Fibroblast of the aortic adventitia (primary cell): Measurements from ENCODE around the gene ZSCAN4. TPM values are rescaled to one million over a fixed set of nuclear protein-coding genes. Genes with fewer than 3 reads are reported as not detected.

Source experiments
- DNase-seq: peaks from one replicate; pipeline ENCODE4 v3.0.0-alpha.2; 2010; ENCODE audit warnings: low read depth
- H3K4me3 ChIP-seq: 2 replicates; pipeline ENCODE4 v1.5.1; 2011; ENCODE audit warnings: low read depth, mild to moderate bottlenecking, control low read depth, low read length, moderate library complexity
- CTCF ChIP-seq: IDR thresholded peaks from 2 replicates; pipeline ENCODE4 v1.5.1; 2011; ENCODE audit warnings: mild to moderate bottlenecking, low read length, control low read depth, inconsistent platforms; ENCODE audit not compliant: insufficient read depth
- total RNA-seq: library from RNA; depleted of rRNA; stranded (reverse); fragments of >200 nt; gene quantifications from 2 replicates; pipeline ENCODE4 v1.2.3, GENCODE V29; 2012; ENCODE audit warnings: low replicate concordance

ZSCAN4 gene
- total RNA-seq, 1 donor = not detected

GRCh38 chr19:57672466-57672865 lies 3.7 kb downstream of the ZSCAN4 start:
- no peak overlapping the region for H3K4me3 ChIP-seq
- no peak for DNase-seq
- TF ChIP-seq CTCF = no peak

- H3K4me3 ChIP-seq = no peak overlapping the region
- peak; percentile 7 for DNase-seq
- no peak for TF ChIP-seq CTCF
Observed at GRCh38 chr19:57675881-57676280, 7.1 kb downstream of the ZSCAN4 start.

DNA sequence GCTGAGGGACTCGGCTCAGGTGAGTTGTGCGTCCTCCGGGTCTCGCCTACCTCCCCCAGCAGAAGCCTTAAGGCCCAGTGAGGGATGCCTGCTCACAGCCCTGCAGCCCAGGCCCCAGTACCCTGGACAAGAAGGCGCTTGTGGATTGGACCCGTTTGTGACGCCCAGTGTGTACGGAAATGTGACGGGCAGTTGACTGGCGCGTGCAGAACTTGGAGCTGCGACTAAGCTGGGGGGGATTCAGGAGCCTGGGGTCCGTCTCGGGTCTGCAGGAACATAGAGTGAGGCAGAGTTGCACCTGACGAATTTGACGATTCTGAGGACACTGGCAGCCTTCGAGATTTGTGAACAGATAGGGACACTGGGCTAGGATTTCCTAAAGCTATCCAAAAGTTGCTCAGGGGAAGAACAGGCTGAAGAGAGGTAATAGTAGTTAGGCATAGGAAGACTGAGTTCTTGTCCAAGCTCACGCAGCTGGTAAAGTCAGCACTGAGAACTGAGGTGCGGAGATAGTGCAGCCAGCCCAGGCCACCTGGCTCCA lies 13.6 kb downstream of the ZSCAN4 start:
- H3K4me3 ChIP-seq = peak overlapping the region; percentile 99
- no peak for TF ChIP-seq CTCF
- DNase-seq = no peak

DNA sequence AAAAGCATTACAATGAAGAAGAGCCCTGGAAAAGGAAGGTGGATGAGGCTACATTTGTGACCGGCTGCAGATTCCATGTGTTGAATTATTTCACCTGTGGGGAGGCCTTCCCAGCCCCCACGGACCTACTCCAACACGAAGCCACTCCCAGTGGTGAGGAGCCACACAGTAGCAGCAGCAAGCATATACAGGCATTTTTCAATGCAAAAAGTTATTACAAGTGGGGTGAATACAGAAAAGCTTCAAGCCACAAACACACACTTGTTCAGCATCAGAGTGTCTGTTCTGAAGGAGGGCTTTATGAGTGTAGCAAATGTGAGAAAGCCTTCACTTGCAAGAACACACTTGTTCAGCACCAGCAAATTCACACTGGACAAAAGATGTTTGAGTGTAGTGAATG lies 18.0 kb downstream of the ZSCAN4 start:
- DNase-seq = no peak
- TF ChIP-seq CTCF = no peak
- no peak overlapping the region for H3K4me3 ChIP-seq

DNA sequence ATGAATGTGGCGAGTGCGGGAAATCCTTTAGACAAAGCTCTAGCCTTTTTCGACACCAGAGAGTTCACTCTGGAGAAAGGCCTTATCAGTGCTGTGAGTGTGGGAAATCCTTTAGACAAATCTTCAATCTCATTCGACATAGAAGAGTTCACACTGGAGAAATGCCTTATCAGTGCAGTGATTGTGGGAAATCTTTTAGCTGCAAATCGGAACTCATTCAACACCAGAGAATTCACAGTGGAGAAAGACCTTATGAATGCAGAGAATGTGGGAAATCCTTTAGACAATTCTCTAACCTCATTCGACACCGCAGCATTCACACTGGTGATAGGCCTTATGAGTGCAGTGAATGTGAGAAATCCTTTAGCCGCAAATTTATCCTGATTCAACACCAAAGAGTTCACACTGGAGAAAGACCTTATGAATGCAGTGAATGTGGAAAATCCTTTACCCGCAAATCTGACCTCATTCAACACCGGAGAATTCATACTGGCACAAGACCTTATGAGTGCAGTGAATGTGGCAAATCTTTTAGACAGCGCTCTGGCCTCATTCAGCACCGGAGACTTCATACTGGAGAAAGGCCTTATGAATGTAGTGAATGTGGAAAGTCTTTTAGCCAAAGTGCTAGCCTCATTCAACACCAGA lies 18.8 kb downstream of the ZSCAN4 start:
- no peak overlapping the region for H3K4me3 ChIP-seq
- no peak for TF ChIP-seq CTCF
- no peak for DNase-seq

DNA sequence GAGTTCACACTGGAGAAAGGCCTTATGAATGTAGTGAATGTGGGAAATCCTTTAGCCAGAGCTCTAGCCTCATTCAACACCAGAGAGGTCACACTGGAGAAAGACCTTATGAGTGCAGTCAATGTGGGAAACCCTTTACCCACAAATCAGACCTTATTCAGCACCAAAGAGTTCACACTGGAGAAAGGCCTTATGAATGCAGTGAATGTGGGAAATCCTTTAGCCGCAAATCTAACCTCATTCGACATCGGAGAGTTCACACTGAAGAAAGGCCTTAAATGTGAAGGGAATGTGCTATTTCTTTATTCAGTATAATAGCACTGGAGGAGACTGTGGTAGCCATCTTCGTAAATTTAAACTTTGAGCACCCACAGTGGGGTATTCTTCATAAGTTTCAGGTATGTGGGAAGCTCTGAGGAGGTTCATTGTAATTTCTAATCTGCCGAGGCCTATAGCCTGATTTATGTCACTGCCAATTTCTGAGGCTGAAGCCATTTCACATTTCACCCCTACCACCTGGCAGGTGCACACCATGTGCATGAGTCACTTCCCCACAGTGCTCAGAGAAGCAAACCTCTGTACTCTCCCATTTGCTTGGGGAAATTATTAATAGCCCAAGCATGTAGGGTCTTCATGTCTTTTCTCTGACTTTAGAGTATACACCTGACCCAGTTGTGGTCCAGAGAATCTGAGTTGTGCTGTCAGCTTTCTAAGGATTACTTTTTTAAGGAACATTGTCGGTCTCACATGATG lies 19.5 kb downstream of the ZSCAN4 start:
- H3K4me3 ChIP-seq = no peak overlapping the region
- no peak for DNase-seq
- TF ChIP-seq CTCF = no peak
